NCI-H2081 treated with DMSO at 0.1 percent for 48 hours (cell line): Measurements from ENCODE around the gene KRT86.

ENCODE experiments used
- DNase-seq: peaks from one replicate; lab custom pipeline; 2025; lab: John Stamatoyannopoulos, UW

KRT86 gene

DNA sequence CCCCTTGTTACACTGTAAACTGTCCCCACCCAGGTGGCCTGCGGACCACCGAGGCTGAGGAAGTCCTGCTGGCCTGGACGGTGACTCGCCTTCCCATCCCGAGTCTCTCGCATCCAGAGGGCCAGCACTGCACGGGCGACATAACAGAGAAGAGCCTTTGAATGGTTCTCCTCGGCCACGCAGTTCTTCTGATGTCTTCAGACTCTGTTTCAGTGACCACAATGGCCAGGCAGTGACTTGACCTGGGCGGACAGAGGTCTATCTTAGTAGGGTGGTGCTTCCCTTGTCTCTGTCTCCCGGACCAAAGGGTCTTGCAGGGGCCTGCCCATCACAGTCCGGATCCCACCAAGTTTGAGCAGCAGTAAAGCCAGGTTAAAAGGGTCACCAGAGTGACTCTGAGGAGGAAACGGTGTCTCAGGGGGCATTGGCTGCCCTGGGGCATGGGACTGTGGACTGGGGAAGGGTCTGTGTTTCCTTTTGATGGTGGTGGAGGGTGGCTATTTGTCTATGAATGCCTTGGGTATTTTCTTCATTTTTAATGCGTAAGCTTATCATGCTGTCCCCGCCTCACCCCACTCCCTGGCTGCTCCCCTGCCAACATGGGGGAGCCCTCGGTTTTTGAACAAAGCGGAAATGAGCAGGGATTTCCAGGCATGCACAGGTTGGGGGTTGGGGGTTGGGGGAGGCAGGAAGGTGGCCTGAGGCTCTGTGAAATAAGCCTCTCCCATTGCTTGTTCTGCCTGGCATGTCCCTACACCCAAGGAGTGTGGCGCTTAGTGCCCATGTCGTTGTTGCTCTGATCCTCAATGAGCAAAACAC, 82.5 kb downstream of the KRT86 start:
- no peak for DNase-seq
